Astrocyte (in vitro differentiated cells and primary cell): ENCODE data around the gene TRAPPC2. TPM values are rescaled to one million over a fixed set of nuclear protein-coding genes. Genes with fewer than 3 reads are reported as not detected.
"Not testable (repeated sequence)": the region's sequence is repeated elsewhere in the genome, so short reads cannot be mapped to it uniquely, and the experiment has no call there.

Experiments used
- DNase-seq: peaks from one replicate; pipeline ENCODE4 v3.0.0-alpha.2; 2010; ENCODE audit warnings: low read depth
- FAIRE-seq: peaks from 2 replicates; lab custom pipeline; 2011; peaks lifted over from hg19 to GRCh38; lab: Jason Lieb, UNC
- H2AFZ ChIP-seq: 2 replicates; pipeline ENCODE4 v1.6.0; 2012; ENCODE audit warnings: low read depth, low read length, inconsistent platforms
- H3K27ac ChIP-seq: 2 replicates; pipeline ENCODE4 v1.5.1; 2011; ENCODE audit warnings: low read depth, low read length, inconsistent platforms
- H3K27me3 ChIP-seq: 2 replicates; pipeline ENCODE4 v1.6.0; 2011; ENCODE audit warnings: low read length, inconsistent platforms; ENCODE audit not compliant: insufficient read depth
- H3K36me3 ChIP-seq: 2 replicates; pipeline ENCODE4 v1.5.1; 2011; ENCODE audit warnings: low read length, inconsistent platforms; ENCODE audit not compliant: insufficient read depth
- H3K4me1 ChIP-seq: 2 replicates; pipeline ENCODE4 v1.5.1; 2011; ENCODE audit warnings: low read length, inconsistent platforms; ENCODE audit not compliant: insufficient read depth
- H3K4me2 ChIP-seq: 2 replicates; pipeline ENCODE4 v1.6.0; 2012; ENCODE audit warnings: low read length, inconsistent platforms
- H3K4me3 ChIP-seq: 2 replicates; pipeline ENCODE4 v1.5.1; 2011; ENCODE audit warnings: low read depth, mild to moderate bottlenecking, low read length, inconsistent platforms; ENCODE audit not compliant: insufficient read depth
- H3K79me2 ChIP-seq: 2 replicates; pipeline ENCODE4 v1.6.0; 2012; ENCODE audit warnings: mild to moderate bottlenecking, low read length, inconsistent platforms; ENCODE audit not compliant: insufficient read depth
- H3K9ac ChIP-seq: 2 replicates; pipeline ENCODE4 v1.6.0; 2012; ENCODE audit warnings: mild to moderate bottlenecking, low read length, inconsistent platforms
- H3K9me3 ChIP-seq: 2 replicates; pipeline ENCODE4 v1.5.1; 2012; ENCODE audit warnings: low read depth, mild to moderate bottlenecking, low read length, inconsistent platforms; ENCODE audit not compliant: insufficient read depth
- H4K20me1 ChIP-seq: 2 replicates; pipeline ENCODE4 v1.6.0; 2012; ENCODE audit warnings: low read length, inconsistent platforms; ENCODE audit not compliant: insufficient read depth
- H3K27ac Mint-ChIP-seq: one replicate; pipeline ENCODE4 v1.8.0; 2021; ENCODE audit warnings: mild to moderate bottlenecking, mixed read lengths; ENCODE audit not compliant: unreplicated experiment
- H3K27me3 Mint-ChIP-seq: one replicate; pipeline ENCODE4 v1.8.0; 2021; ENCODE audit warnings: low read depth, mixed read lengths; ENCODE audit not compliant: unreplicated experiment
- H3K36me3 Mint-ChIP-seq: one replicate; pipeline ENCODE4 v1.8.0; 2021; ENCODE audit warnings: low read depth, mixed read lengths; ENCODE audit not compliant: unreplicated experiment
- H3K4me1 Mint-ChIP-seq: one replicate; pipeline ENCODE4 v1.8.0; 2021; ENCODE audit warnings: low read depth, mixed read lengths; ENCODE audit not compliant: unreplicated experiment
- H3K4me3 Mint-ChIP-seq: one replicate; pipeline ENCODE4 v1.8.0; 2021; ENCODE audit warnings: mild to moderate bottlenecking, moderate library complexity, mixed read lengths; ENCODE audit not compliant: unreplicated experiment
- H3K9me3 Mint-ChIP-seq: one replicate; pipeline ENCODE4 v1.8.0; 2021; ENCODE audit warnings: mild to moderate bottlenecking, mixed read lengths; ENCODE audit not compliant: unreplicated experiment
- CTCF ChIP-seq: IDR thresholded peaks from 2 replicates; pipeline ENCODE4 v1.5.1; 2011; ENCODE audit warnings: low read depth, mild to moderate bottlenecking, inconsistent platforms, low read length, moderate library complexity; ENCODE audit not compliant: insufficient read depth
- EZH2 ChIP-seq: IDR thresholded peaks from 2 replicates; pipeline ENCODE4 v1.6.1; 2012; ENCODE audit warnings: mild to moderate bottlenecking, low read length, inconsistent platforms; ENCODE audit not compliant: insufficient read depth
- total RNA-seq: library from RNA; stranded (reverse); gene quantifications from 2 replicates; pipeline ENCODE4 v1.2.1, GENCODE V29; 2021

Gene TRAPPC2
- total RNA-seq, 1 donor from 2014 or later: 17.0 TPM

DNA sequence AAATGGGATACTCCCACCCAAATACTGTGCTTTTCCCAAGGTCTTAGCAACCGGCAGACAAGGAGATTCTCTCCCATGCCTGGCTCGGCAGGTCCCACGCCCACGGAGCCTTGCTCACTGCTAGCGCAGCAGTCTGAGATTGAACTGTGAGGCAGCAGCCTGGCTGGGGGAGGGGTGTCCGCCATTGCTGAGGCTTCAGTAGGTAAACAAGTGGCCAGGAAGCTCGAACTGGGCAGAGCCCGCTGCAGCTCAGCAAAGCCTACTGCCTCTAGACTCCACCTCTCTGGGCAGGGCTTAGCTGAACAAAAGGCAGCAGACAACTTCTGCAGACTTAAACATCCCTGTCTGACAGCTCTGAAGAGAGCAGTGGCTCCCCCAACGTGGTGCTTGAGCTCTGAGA lies 9.5 kb downstream of the TRAPPC2 start:
- FAIRE-seq, H3K27me3 Mint-ChIP-seq, H3K9ac ChIP-seq, H4K20me1 ChIP-seq, H3K27me3 ChIP-seq, H3K9me3 ChIP-seq, H3K4me3 ChIP-seq, H3K36me3 ChIP-seq, H3K27ac ChIP-seq, DNase-seq, H2AFZ ChIP-seq, H3K9me3 Mint-ChIP-seq, H3K4me3 Mint-ChIP-seq, H3K4me2 ChIP-seq, H3K4me1 Mint-ChIP-seq, H3K36me3 Mint-ChIP-seq, H3K27ac Mint-ChIP-seq, H3K4me1 ChIP-seq: not testable (repeated sequence)
- H3K79me2 ChIP-seq: peaks cover 39% of the 10 kb centered on the region

GRCh38 chrX:13721819-13722519 lies 12.5 kb downstream of the TRAPPC2 start:
- H3K4me1 ChIP-seq: peaks cover 15% of the 10 kb centered on the region
- H3K9me3 Mint-ChIP-seq: no peaks in the 10 kb centered on the region
- no peak overlapping the region for H3K4me3 ChIP-seq
- TF ChIP-seq CTCF (no peak), EZH2 (no peak)
- no peaks in the 10 kb centered on the region for H3K27me3 ChIP-seq
- no peaks in the 10 kb centered on the region for H3K9me3 ChIP-seq
- peak; percentile 13 for FAIRE-seq
- H3K79me2 ChIP-seq: peaks cover 37% of the 10 kb centered on the region
- peaks cover 4% of the 10 kb centered on the region for H3K36me3 ChIP-seq
- no peak overlapping the region for H3K27ac ChIP-seq
- no peak overlapping the region for H3K27ac Mint-ChIP-seq
- no peaks in the 10 kb centered on the region for H3K27me3 Mint-ChIP-seq
- DNase-seq: peak; percentile 47
- no peak overlapping the region for H3K4me2 ChIP-seq
- no peak overlapping the region for H2AFZ ChIP-seq
- H3K36me3 Mint-ChIP-seq: peaks cover 5% of the 10 kb centered on the region
- H3K4me3 Mint-ChIP-seq: no peak overlapping the region
- peaks cover 5% of the 10 kb centered on the region for H4K20me1 ChIP-seq
- no peak overlapping the region for H3K9ac ChIP-seq
- peaks cover 18% of the 10 kb centered on the region for H3K4me1 Mint-ChIP-seq

GRCh38 chrX:13721371-13721770 lies 13.0 kb downstream of the TRAPPC2 start:
- no peak overlapping the region for H3K9ac ChIP-seq
- no peak for FAIRE-seq
- H4K20me1 ChIP-seq: peaks cover 5% of the 10 kb centered on the region
- TF ChIP-seq CTCF (no peak), EZH2 (no peak)
- H3K9me3 ChIP-seq: no peaks in the 10 kb centered on the region
- H3K79me2 ChIP-seq: peaks cover 37% of the 10 kb centered on the region
- DNase-seq: no peak
- no peak overlapping the region for H3K4me2 ChIP-seq
- H3K27me3 ChIP-seq: no peaks in the 10 kb centered on the region
- H3K9me3 Mint-ChIP-seq: no peaks in the 10 kb centered on the region
- no peak overlapping the region for H3K4me3 ChIP-seq
- no peak overlapping the region for H3K27ac Mint-ChIP-seq
- peaks cover 5% of the 10 kb centered on the region for H3K36me3 Mint-ChIP-seq
- peaks cover 5% of the 10 kb centered on the region for H3K36me3 ChIP-seq
- H3K4me1 Mint-ChIP-seq: peaks cover 19% of the 10 kb centered on the region
- H3K27me3 Mint-ChIP-seq: no peaks in the 10 kb centered on the region
- H2AFZ ChIP-seq: no peak overlapping the region
- H3K4me1 ChIP-seq: peaks cover 15% of the 10 kb centered on the region
- H3K4me3 Mint-ChIP-seq: no peak overlapping the region
- no peak overlapping the region for H3K27ac ChIP-seq
